NCI-H2029 (cell line): ENCODE data around the gene HIPK1.

ENCODE experiments used
- DNase-seq: peaks from one replicate; lab custom pipeline; 2025; lab: John Stamatoyannopoulos, UW

The HIPK1 gene

GRCh38 chr1:113913887-113914664 lies 15.0 kb upstream of the HIPK1 start:
- no peak for DNase-seq

GRCh38 chr1:113916974-113917373 lies 12.2 kb upstream of the HIPK1 start:
- DNase-seq = no peak

- no peak for DNase-seq
These were observed 11.6 kb upstream of the HIPK1 start for GRCh38 chr1:113917400-113918082.

GRCh38 chr1:113918243-113918642 lies 10.9 kb upstream of the HIPK1 start:
- DNase-seq = no peak

- no peak for DNase-seq
These were observed 6.2 kb upstream of the HIPK1 start for GRCh38 chr1:113922957-113923356.

- no peak for DNase-seq
These were observed 4.7 kb upstream of the HIPK1 start for GRCh38 chr1:113924473-113924872.

GRCh38 chr1:113928187-113928930 lies 765 bp upstream of the HIPK1 start:
- no peak for DNase-seq

- no peak for DNase-seq
These were observed 800 bp downstream of the HIPK1 start for GRCh38 chr1:113929750-113930498.

GRCh38 chr1:113930499-113931161 lies 1.5 kb downstream of the HIPK1 start:
- DNase-seq = no peak

- no peak for DNase-seq
These were observed 2.3 kb downstream of the HIPK1 start for GRCh38 chr1:113931451-113931851.

- DNase-seq = no peak
These were observed 4.9 kb downstream of the HIPK1 start for GRCh38 chr1:113934006-113934405.

- DNase-seq = no peak
These were observed 5.5 kb downstream of the HIPK1 start for GRCh38 chr1:113934511-113935055.

- no peak for DNase-seq
These were observed 6.1 kb downstream of the HIPK1 start for GRCh38 chr1:113935176-113935575.

GRCh38 chr1:113935970-113936369 lies 6.8 kb downstream of the HIPK1 start:
- DNase-seq = no peak

- no peak for DNase-seq
These were observed 8.0 kb downstream of the HIPK1 start for GRCh38 chr1:113937146-113937545.

GRCh38 chr1:113938192-113938591 lies 9.1 kb downstream of the HIPK1 start:
- no peak for DNase-seq

GRCh38 chr1:113940365-113941244 lies 11.5 kb downstream of the HIPK1 start:
- no peak for DNase-seq

- no peak for DNase-seq
These were observed 12.1 kb downstream of the HIPK1 start for GRCh38 chr1:113941245-113941559.

- DNase-seq = no peak
These were observed 13.4 kb downstream of the HIPK1 start for GRCh38 chr1:113942527-113942926.

GRCh38 chr1:113943028-113943811 lies 14.1 kb downstream of the HIPK1 start:
- no peak for DNase-seq
